BLaER1 treated with 17β-estradiol and CSF1 and Interleukin-3, amounts not matched to agents 10 nM and 100 nM (cell line): ENCODE data around the gene LPP.

ENCODE experiments used
- H3K27ac ChIP-seq, 11 experiments: shearing (Covaris generic); formaldehyde crosslinking; 2 replicates each; pipeline ENCODE4 v1.8.1; 2022
- H3K27me3 ChIP-seq, 11 experiments: shearing (Covaris generic); formaldehyde crosslinking; 2 replicates each; pipeline ENCODE4 v1.8.1; 2022
- H3K36me3 ChIP-seq, 11 experiments: shearing (Covaris generic); formaldehyde crosslinking; 2 replicates each; pipeline ENCODE4 v1.8.1; 2022
- H3K4me1 ChIP-seq, 10 experiments: shearing (Covaris generic); formaldehyde crosslinking; 2 replicates each; pipeline ENCODE4 v1.8.1; 2022
- H3K4me2 ChIP-seq, 11 experiments: shearing (Covaris generic); formaldehyde crosslinking; 2 replicates each; pipeline ENCODE4 v1.8.1; 2022
- H3K4me3 ChIP-seq, 10 experiments: shearing (Covaris generic); formaldehyde crosslinking; 2 replicates each; pipeline ENCODE4 v1.8.1; 2022
- H3K9ac ChIP-seq, 11 experiments: shearing (Covaris generic); formaldehyde crosslinking; 2 replicates each; pipeline ENCODE4 v1.8.1; 2022
- H3K9me3 ChIP-seq, 11 experiments: shearing (Covaris generic); formaldehyde crosslinking; replicated peaks in 1 of 11; 2 replicates each; pipeline ENCODE4 v1.8.1; 2022
- H4K20me1 ChIP-seq, 11 experiments: shearing (Covaris generic); formaldehyde crosslinking; 2 replicates each; pipeline ENCODE4 v1.8.1; 2022
- Cebpa-rat ChIP-seq, 11 experiments: shearing (Covaris generic); IDR thresholded peaks; 2 replicates each; pipeline ENCODE4 v1.8.1; 2022

LPP gene

GRCh38 chr3:188188911-188189310 lies 35.0 kb downstream of the LPP start:
- Histone ChIP-seq H3K36me3 (peaks cover 12 to 49% (median 27%) of the 10 kb centered on the region in 11 experiments; a peak in 21 of 22 replicates), H3K4me2 (peak overlapping the region in 3 of 11 experiments; percentile 11 to 28 (median 15); a peak in 2 of 22 replicates), H3K27me3 (no peaks in the 10 kb centered on the region), H3K4me3 (no peak overlapping the region), H3K4me1 (peaks cover 34 to 53% (median 43%) of the 10 kb centered on the region in 10 experiments), H3K9me3 (no peaks in the 10 kb centered on the region), H4K20me1 (peaks cover 0 to 73% (median 0%) of the 10 kb centered on the region in 11 experiments; a peak in 6 of 22 replicates), H3K9ac (no peak overlapping the region), H3K27ac (peak overlapping the region in 4 of 11 experiments; percentile 0 to 33 (median 14); a peak in 3 of 22 replicates)
- no peak for TF ChIP-seq Cebpa-rat (IDR thresholded peaks at IDR 0.05)

DNA sequence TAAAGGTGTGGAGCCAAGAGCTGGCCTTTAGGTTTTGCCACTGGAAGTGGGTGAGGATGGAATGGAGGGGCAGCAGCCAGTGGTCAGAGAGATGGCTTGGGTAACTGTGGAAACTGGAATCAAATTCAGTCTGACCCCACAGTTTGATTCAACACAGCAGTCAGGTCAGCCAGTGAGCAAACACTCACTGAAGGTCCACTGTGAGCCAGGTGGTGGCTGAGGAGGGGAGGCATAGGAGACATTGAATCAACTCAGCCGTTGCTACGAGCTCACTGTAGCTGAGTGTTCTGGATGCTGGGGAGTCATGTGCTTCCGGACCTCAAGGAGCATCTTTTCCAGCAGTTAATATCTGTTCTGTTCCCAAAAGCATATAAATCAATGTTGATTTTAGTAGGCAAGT lies 37.5 kb downstream of the LPP start:
- Histone ChIP-seq H3K9ac (no peak overlapping the region; a peak in 1 of 22 replicates), H3K4me3 (no peak overlapping the region), H3K9me3 (no peaks in the 10 kb centered on the region), H3K4me1 (peaks cover 21 to 57% (median 38%) of the 10 kb centered on the region in 10 experiments), H4K20me1 (peaks cover 0 to 72% (median 0%) of the 10 kb centered on the region in 11 experiments; a peak in 6 of 22 replicates), H3K27ac (no peak overlapping the region), H3K27me3 (no peaks in the 10 kb centered on the region), H3K36me3 (peaks cover 12 to 59% (median 31%) of the 10 kb centered on the region in 11 experiments; a peak in 21 of 22 replicates), H3K4me2 (peak overlapping the region in 1 of 11 experiments; percentile 12; a peak in 2 of 22 replicates)
- TF ChIP-seq Cebpa-rat (IDR thresholded peaks at IDR 0.05) = no peak

DNA sequence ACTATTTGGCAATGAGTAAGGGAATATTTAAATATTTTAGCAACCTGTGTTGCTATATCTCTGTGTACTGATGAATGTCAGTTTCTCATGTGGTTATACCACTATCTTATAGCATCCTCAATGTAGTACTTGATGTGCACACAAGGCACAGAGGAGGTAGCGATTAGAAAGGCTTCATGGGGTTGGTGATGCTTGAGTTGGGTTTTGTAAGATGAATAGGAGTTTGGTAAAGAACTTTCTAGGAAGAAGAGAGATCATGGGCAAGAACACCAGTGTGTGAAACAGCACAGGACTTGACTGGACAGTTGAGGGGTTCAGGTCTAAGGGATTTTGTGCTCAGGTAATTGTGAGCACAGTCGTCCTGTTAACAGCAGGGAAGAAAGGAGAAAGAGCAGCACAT lies 38.1 kb downstream of the LPP start:
- H3K36me3 ChIP-seq = peaks cover 12 to 60% (median 33%) of the 10 kb centered on the region in 11 experiments; a peak in 21 of 22 replicates
- no peaks in the 10 kb centered on the region for H3K27me3 ChIP-seq
- H4K20me1 ChIP-seq = peaks cover 0 to 72% (median 0%) of the 10 kb centered on the region in 11 experiments; a peak in 6 of 22 replicates
- no peaks in the 10 kb centered on the region for H3K9me3 ChIP-seq
- no peak overlapping the region for H3K4me2 ChIP-seq
- no peak overlapping the region for H3K4me3 ChIP-seq
- no peak overlapping the region for H3K27ac ChIP-seq
- no peak for TF ChIP-seq Cebpa-rat (IDR thresholded peaks at IDR 0.05)
- H3K4me1 ChIP-seq = peaks cover 21 to 57% (median 36%) of the 10 kb centered on the region in 10 experiments
- no peak overlapping the region for H3K9ac ChIP-seq

- Histone ChIP-seq H3K27ac (no peak overlapping the region), H3K9ac (no peak overlapping the region), H3K4me3 (no peak overlapping the region), H3K36me3 (peaks cover 6 to 69% (median 35%) of the 10 kb centered on the region in 11 experiments; a peak in 21 of 22 replicates), H4K20me1 (peaks cover 0 to 84% (median 6%) of the 10 kb centered on the region in 11 experiments; a peak in 7 of 22 replicates), H3K4me2 (peak overlapping the region in 4 of 11 experiments; percentile 8 to 75 (median 44); a peak in 6 of 22 replicates), H3K9me3 (no peaks in the 10 kb centered on the region; a peak in 1 of 22 replicates), H3K27me3 (no peaks in the 10 kb centered on the region), H3K4me1 (peaks cover 13 to 58% (median 25%) of the 10 kb centered on the region in 10 experiments; a peak in 17 of 20 replicates)
- no peak for TF ChIP-seq Cebpa-rat (IDR thresholded peaks at IDR 0.05)
These were observed 40.4 kb downstream of the LPP start for GRCh38 chr3:188194332-188194731.

DNA sequence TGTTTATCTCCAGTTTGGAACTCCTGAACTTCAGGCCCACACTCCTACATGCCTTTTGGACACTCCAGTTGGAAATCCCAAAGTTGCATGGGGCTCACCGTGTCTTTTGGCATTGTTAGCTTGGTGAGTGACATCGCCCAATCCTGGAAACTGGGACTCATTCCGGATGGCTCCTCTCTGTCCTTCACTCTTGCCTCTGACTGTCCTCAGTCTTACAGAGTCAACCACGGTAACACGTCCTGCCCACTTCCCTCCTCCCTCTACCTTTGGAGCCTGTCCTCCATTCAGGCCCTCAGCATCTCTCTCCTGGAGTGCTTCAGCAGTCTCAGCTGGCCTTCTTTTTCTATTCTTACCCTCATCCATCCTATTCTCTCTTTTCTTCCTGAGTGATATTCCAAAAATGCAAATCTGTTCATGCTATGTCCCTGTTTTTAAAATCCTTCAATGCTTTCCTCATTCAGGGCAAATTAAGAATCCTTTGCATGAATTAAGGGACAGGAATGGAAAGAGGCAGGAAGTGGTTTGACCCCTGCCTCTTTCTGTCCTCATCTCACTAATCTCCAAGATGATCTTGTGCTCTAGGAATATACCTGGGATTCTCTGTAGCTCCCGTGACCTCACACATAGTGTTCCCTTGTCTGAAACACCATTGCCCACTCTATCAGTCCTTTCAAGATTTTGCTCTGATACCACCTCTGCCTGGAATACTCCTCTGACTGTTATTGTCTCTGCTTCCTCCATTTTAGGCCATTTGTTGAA lies 42.5 kb downstream of the LPP start:
- no peak overlapping the region for H3K9ac ChIP-seq
- H3K27ac ChIP-seq = no peak overlapping the region
- TF ChIP-seq Cebpa-rat (IDR thresholded peaks at IDR 0.05) = no peak
- peaks cover 6 to 63% (median 36%) of the 10 kb centered on the region in 11 experiments; a peak in 21 of 22 replicates for H3K36me3 ChIP-seq
- no peak overlapping the region for H3K4me3 ChIP-seq
- H3K4me1 ChIP-seq = peaks cover 8 to 78% (median 26%) of the 10 kb centered on the region in 10 experiments; a peak in 18 of 20 replicates
- no peaks in the 10 kb centered on the region; a peak in 1 of 22 replicates for H3K9me3 ChIP-seq
- no peaks in the 10 kb centered on the region for H3K27me3 ChIP-seq
- H3K4me2 ChIP-seq = peak overlapping the region in 7 of 11 experiments; percentile 7 to 61 (median 46); a peak in 10 of 22 replicates
- H4K20me1 ChIP-seq = peaks cover 0 to 86% (median 9%) of the 10 kb centered on the region in 11 experiments; a peak in 7 of 22 replicates

DNA sequence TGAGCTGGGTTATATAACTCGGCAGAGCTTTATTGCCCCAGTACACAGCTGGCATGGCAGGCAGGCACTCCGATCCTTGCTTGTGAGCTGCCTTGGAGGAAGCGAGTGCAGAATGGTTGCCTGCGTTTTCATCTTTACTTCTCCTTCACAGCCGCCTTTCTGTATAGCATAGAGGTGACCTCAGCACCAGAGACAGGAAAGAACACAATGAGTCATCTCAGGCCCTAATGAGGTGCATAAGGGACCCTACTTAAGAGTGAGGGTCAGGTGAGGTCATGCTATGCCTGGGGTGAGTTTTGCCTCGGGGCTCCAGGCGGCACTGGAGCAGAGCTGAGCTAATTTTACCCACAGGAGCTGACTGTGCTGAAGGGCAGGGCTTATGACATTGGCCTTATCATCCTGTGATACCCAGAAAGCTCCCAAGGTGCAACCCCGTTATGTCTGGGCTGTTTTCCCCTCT lies 43.5 kb downstream of the LPP start:
- Histone ChIP-seq H3K27ac (no peak overlapping the region), H3K4me3 (no peak overlapping the region), H3K27me3 (no peaks in the 10 kb centered on the region), H4K20me1 (peaks cover 0 to 88% (median 9%) of the 10 kb centered on the region in 11 experiments; a peak in 6 of 22 replicates), H3K9me3 (peaks cover 0 to 3% (median 0%) of the 10 kb centered on the region in 11 experiments; a peak in 3 of 22 replicates), H3K4me1 (peaks cover 6 to 78% (median 26%) of the 10 kb centered on the region in 10 experiments; a peak in 18 of 20 replicates), H3K9ac (no peak overlapping the region), H3K4me2 (peak overlapping the region in 6 of 11 experiments; percentile 6 to 61 (median 46); a peak in 9 of 22 replicates), H3K36me3 (peaks cover 4 to 62% (median 29%) of the 10 kb centered on the region in 11 experiments; a peak in 20 of 22 replicates)
- TF ChIP-seq Cebpa-rat (IDR thresholded peaks at IDR 0.05) = no peak

DNA sequence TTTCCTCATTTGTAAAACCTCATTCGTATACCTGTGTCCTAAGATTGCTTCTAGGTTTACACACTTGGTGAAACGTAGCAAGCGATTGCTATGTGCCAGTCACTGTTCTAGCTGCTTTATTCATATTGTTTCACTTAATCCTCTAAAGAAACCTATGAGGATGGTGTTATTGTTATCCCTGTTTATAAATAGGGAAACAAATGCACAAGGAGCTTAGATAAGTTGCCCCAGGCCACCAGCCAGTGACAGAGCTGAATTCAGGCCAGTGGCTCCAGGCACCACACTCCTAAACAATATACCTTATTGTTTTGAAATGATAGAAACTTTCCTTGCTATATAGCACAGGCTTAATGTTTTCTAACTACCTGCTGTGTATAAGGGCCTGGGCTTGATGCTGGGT lies 44.0 kb downstream of the LPP start:
- no peak for TF ChIP-seq Cebpa-rat (IDR thresholded peaks at IDR 0.05)
- peaks cover 0 to 88% (median 9%) of the 10 kb centered on the region in 11 experiments; a peak in 6 of 22 replicates for H4K20me1 ChIP-seq
- H3K4me3 ChIP-seq = no peak overlapping the region
- H3K27me3 ChIP-seq = no peaks in the 10 kb centered on the region
- peaks cover 6 to 73% (median 26%) of the 10 kb centered on the region in 10 experiments; a peak in 18 of 20 replicates for H3K4me1 ChIP-seq
- H3K9me3 ChIP-seq = peaks cover 0 to 5% (median 0%) of the 10 kb centered on the region in 11 experiments; a peak in 3 of 22 replicates
- H3K27ac ChIP-seq = no peak overlapping the region
- peaks cover 0 to 58% (median 24%) of the 10 kb centered on the region in 11 experiments; a peak in 18 of 22 replicates for H3K36me3 ChIP-seq
- no peak overlapping the region for H3K9ac ChIP-seq
- H3K4me2 ChIP-seq = no peak overlapping the region

DNA sequence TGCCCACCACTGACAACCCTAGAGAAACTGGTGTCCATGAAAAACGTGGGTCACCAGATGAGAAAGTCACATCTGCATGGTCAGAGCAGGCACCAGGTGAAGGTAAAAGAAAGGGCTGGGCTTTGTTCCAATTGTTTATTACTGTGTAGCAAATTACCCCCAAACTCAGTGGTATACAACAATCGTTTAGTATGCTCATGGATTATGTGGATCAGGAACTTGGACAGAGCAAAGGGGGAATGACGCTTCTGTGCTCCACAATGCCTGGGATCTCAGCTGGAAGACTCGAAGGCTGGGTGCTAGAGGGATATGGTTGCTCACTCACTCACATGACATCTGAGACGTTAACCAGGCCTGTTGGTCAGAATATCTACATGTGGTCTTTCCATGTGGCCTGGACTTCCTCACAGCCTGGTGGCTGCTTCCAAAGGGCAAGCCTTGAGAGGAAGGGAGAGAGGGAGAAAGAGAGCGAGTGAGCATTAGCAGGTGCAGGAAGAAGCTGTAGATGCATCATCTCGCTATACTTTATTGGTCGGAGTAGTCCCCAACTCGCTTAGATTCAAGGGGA lies 44.9 kb downstream of the LPP start:
- H3K27ac ChIP-seq = no peak overlapping the region
- no peak overlapping the region for H3K9ac ChIP-seq
- H3K4me1 ChIP-seq = peaks cover 6 to 65% (median 26%) of the 10 kb centered on the region in 10 experiments; a peak in 18 of 20 replicates
- H3K4me3 ChIP-seq = no peak overlapping the region
- no peaks in the 10 kb centered on the region for H3K27me3 ChIP-seq
- peaks cover 0 to 5% (median 0%) of the 10 kb centered on the region in 11 experiments; a peak in 3 of 22 replicates for H3K9me3 ChIP-seq
- peaks cover 0 to 50% (median 25%) of the 10 kb centered on the region in 11 experiments; a peak in 17 of 22 replicates for H3K36me3 ChIP-seq
- no peak for TF ChIP-seq Cebpa-rat (IDR thresholded peaks at IDR 0.05)
- H3K4me2 ChIP-seq = peak overlapping the region in 1 of 11 experiments; percentile 12; a peak in 1 of 22 replicates
- H4K20me1 ChIP-seq = peaks cover 0 to 84% (median 9%) of the 10 kb centered on the region in 11 experiments; a peak in 7 of 22 replicates
